Measurements from ENCODE around the gene LSM12. TPM values are rescaled to one million over a fixed set of nuclear protein-coding genes. Genes with fewer than 3 reads are reported as not detected.

The LSM12 gene
- polyA plus RNA-seq, 1 of the 3 experiments (the other 2 are of a cell fraction): 26.6 TPM

GRCh38 chr17:44024853-44025252 lies 41.6 kb downstream of the LSM12 start:
- Histone ChIP-seq H3K9ac (no peak overlapping the region), H3K27ac (ENCODE audit: low read depth in 2 of 2, low read length in 1 of 2) (peak overlapping the region in 1 of 2 experiments; percentile 88; a peak in 2 of 4 replicates), H3K4me1 (ENCODE audit: control insufficient read depth in 1 of 2, insufficient read depth in 2 of 2, low read depth in 1 of 2, low read length in 1 of 2) (peaks cover 0 to 32% of the 10 kb centered on the region in 2 experiments; a peak in 2 of 4 replicates), H3K9me3 (no peaks in the 10 kb centered on the region), H2AFZ (ENCODE audit: low read depth) (no peak overlapping the region), H3K4me3 (ENCODE audit: low read depth in 2 of 2, low read length in 1 of 2) (no peak overlapping the region), H3F3A (replicated peaks; ENCODE audit: insufficient read depth) (peaks cover 9% of the 10 kb centered on the region), H3K36me3 (replicated peaks in 1 of 2; ENCODE audit: control insufficient read depth in 1 of 2, insufficient read depth in 2 of 2, low read length in 1 of 2) (peaks cover 10 to 28% of the 10 kb centered on the region in 2 experiments), H4K20me1 (ENCODE audit: insufficient read depth) (no peaks in the 10 kb centered on the region), H3K4me2 (no peak overlapping the region), H3K27me3 (ENCODE audit: insufficient read depth) (no peaks in the 10 kb centered on the region), H3K9me2 (no peaks in the 10 kb centered on the region), H3K79me2 (ENCODE audit: insufficient read depth) (no peaks in the 10 kb centered on the region)
- ChIA-PET POLR2A (interaction anchor here (1.5 kb wide), 1 partner anchor 10 kb away, joined by 6 read pairs; the partner anchor contains the start of gene TMEM101), CTCF (interaction anchor here (0.9 to 4.0 kb wide), 5 partner anchors 17 to 258 kb away, joined by 3 to 26 read pairs (median 11); no protein-coding TSS in a partner anchor)
- no peak for TF ChIP-seq CTCF (IDR thresholded peaks at IDR 0.05)
- no peak for TF ChIP-seq RFX5 (IDR thresholded peaks at IDR 0.05; ENCODE audit: low read length)
- no peak for TF ChIP-seq YY1 (IDR thresholded peaks at IDR 0.05; ENCODE audit: low read depth)
- no peak for TF ChIP-seq MXI1 (IDR thresholded peaks at IDR 0.05; ENCODE audit: low read depth, low read length)
- TF ChIP-seq ZBTB33 (IDR thresholded peaks at IDR 0.05; ENCODE audit: borderline replicate concordance, low read depth): no peak
- no peak for TF ChIP-seq GATA2 (CRISPR knock-in tag; IDR thresholded peaks at IDR 0.05)
- no peak for TF ChIP-seq FOSL2 (IDR thresholded peaks at IDR 0.05; ENCODE audit: borderline replicate concordance, low read depth)
- no peak for TF ChIP-seq NRF1 (IDR thresholded peaks at IDR 0.05; ENCODE audit: low read depth, low read length)
- no peak for TF ChIP-seq TEAD4 (IDR thresholded peaks at IDR 0.05; ENCODE audit: borderline replicate concordance, insufficient read depth)
- no peak for TF ChIP-seq EP300 (IDR thresholded peaks at IDR 0.05; ENCODE audit: borderline replicate concordance in 1 of 2, low read depth in 1 of 2, low read length in 1 of 2)
- 93% methylated on average over 4 of the region's 4 CpGs for WGBS (ENCODE audit: low lambda C conversion rate)
- DNase-seq: peak; percentile 23

GRCh38 chr17:44024271-44024663 lies 42.2 kb downstream of the LSM12 start:
- Histone ChIP-seq H3K4me2 (no peak overlapping the region), H3K9me2 (no peaks in the 10 kb centered on the region), H3F3A (replicated peaks; ENCODE audit: insufficient read depth) (peaks cover 9% of the 10 kb centered on the region), H3K27me3 (ENCODE audit: insufficient read depth) (no peaks in the 10 kb centered on the region), H2AFZ (ENCODE audit: low read depth) (no peak overlapping the region), H3K27ac (ENCODE audit: low read depth in 2 of 2, low read length in 1 of 2) (peak overlapping the region in 1 of 2 experiments; percentile 92; a peak in 2 of 4 replicates), H3K4me3 (ENCODE audit: low read depth in 2 of 2, low read length in 1 of 2) (no peak overlapping the region), H3K9me3 (no peaks in the 10 kb centered on the region), H3K9ac (no peak overlapping the region), H3K36me3 (replicated peaks in 1 of 2; ENCODE audit: control insufficient read depth in 1 of 2, insufficient read depth in 2 of 2, low read length in 1 of 2) (peaks cover 13 to 26% of the 10 kb centered on the region in 2 experiments), H3K4me1 (ENCODE audit: control insufficient read depth in 1 of 2, insufficient read depth in 2 of 2, low read depth in 1 of 2, low read length in 1 of 2) (peaks cover 0 to 32% of the 10 kb centered on the region in 2 experiments; a peak in 2 of 4 replicates), H3K79me2 (ENCODE audit: insufficient read depth) (no peaks in the 10 kb centered on the region), H4K20me1 (ENCODE audit: insufficient read depth) (no peaks in the 10 kb centered on the region)
- DNase-seq: peak; percentile 68
- WGBS (ENCODE audit: low lambda C conversion rate): 68% methylated on average over 5 of the region's 6 CpGs
- ChIA-PET POLR2A (interaction anchor here (1.5 kb wide), 1 partner anchor 10 kb away, joined by 6 read pairs; the partner anchor contains the start of gene TMEM101), CTCF (interaction anchor here (0.9 to 4.0 kb wide), 7 partner anchors 16 to 258 kb away, joined by 3 to 26 read pairs (median 4); no protein-coding TSS in a partner anchor)
- peak in 1 of 2 experiments; percentile 74; a peak in 2 of 4 replicates for TF ChIP-seq EP300 (IDR thresholded peaks at IDR 0.05; ENCODE audit: borderline replicate concordance in 1 of 2, low read depth in 1 of 2, low read length in 1 of 2)
- no peak for TF ChIP-seq YY1 (IDR thresholded peaks at IDR 0.05; ENCODE audit: low read depth)
- TF ChIP-seq MAX (IDR thresholded peaks at IDR 0.05; ENCODE audit: low read depth): no peak
- TF ChIP-seq ZBTB33 (IDR thresholded peaks at IDR 0.05; ENCODE audit: borderline replicate concordance, low read depth): no peak
- TF ChIP-seq RXRA (IDR thresholded peaks at IDR 0.05; ENCODE audit: borderline replicate concordance, low read depth): no peak
- no peak for TF ChIP-seq ELF1 (IDR thresholded peaks at IDR 0.05)
- no peak for TF ChIP-seq FOSL2 (IDR thresholded peaks at IDR 0.05; ENCODE audit: borderline replicate concordance, low read depth)
- 0 out of 2 replicates have a peak, but pooled peaks have one; percentile 5 for TF ChIP-seq POLR2AphosphoS5 (IDR thresholded peaks at IDR 0.05; ENCODE audit: low read depth, low read length)
- TF ChIP-seq GATA2 (CRISPR knock-in tag; IDR thresholded peaks at IDR 0.05): peak; percentile 47; the same call in 1 of the 2 replicates
- peak; percentile 41; the same call in 1 of the 2 replicates for TF ChIP-seq RCOR1 (IDR thresholded peaks at IDR 0.05; ENCODE audit: low read length)
- no peak for TF ChIP-seq MEF2A (IDR thresholded peaks at IDR 0.05; ENCODE audit: borderline replicate concordance, low read depth)
- 0 out of 2 replicates have a peak, but pooled peaks have one; percentile 39 for TF ChIP-seq FOXJ3 (CRISPR knock-in tag; IDR thresholded peaks at IDR 0.05)
